HG03354 (cell line): ENCODE data around the gene EIF3A.

ENCODE experiments used
- ATAC-seq: cut with Tn5 transposase; IDR thresholded peaks from one replicate; pipeline ENCODE4 v1.9.1; 2021; ENCODE audit warnings: mild to moderate bottlenecking; ENCODE audit not compliant: unreplicated experiment, poor library complexity, severe bottlenecking

EIF3A gene

GRCh38 chr10:119022846-119023552 is 57.6 kb downstream of the EIF3A start:
- no peak for ATAC-seq

GRCh38 chr10:119020627-119020946 is 60.0 kb downstream of the EIF3A start:
- ATAC-seq = no peak

- no peak for ATAC-seq
These were observed 73.4 kb downstream of the EIF3A start for GRCh38 chr10:119007211-119007574.

DNA sequence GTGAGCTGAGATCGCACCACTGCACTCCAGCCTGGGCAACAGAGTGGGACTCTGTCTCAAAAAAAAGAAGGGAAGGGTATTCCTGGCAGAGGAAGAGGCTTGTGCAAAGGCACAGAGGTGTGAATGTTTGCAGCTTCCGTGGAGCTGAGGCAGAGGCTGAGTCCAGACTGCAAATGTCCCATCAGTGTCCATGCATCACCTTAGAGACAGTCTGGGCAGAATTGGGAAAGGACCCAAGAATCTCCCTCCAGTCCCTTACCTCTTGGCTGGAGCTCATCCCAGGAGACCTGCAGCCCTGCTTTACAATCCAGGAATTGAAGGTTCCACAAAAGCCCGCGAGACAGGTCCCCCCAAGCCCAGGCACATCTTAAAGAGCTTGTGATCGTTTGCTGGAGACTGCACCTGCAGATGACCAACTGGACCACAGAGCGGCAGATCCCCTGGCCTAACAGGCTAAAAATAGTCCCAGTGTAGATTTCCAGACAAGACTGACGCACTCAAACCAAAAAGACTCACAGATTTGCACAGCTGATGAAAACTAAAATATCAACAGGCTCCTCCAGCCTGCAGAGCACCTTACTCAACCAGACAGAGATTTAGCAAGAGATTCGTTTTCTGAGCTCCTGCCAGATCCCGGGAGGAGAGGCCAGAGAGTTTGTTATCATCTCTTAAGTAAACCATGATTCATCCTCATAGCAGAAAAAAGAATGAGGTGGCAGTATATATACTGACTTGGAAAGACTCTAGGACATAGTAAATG is 74.0 kb downstream of the EIF3A start:
- no peak for ATAC-seq

GRCh38 chr10:119005362-119006043 is 75.1 kb downstream of the EIF3A start:
- no peak for ATAC-seq

DNA sequence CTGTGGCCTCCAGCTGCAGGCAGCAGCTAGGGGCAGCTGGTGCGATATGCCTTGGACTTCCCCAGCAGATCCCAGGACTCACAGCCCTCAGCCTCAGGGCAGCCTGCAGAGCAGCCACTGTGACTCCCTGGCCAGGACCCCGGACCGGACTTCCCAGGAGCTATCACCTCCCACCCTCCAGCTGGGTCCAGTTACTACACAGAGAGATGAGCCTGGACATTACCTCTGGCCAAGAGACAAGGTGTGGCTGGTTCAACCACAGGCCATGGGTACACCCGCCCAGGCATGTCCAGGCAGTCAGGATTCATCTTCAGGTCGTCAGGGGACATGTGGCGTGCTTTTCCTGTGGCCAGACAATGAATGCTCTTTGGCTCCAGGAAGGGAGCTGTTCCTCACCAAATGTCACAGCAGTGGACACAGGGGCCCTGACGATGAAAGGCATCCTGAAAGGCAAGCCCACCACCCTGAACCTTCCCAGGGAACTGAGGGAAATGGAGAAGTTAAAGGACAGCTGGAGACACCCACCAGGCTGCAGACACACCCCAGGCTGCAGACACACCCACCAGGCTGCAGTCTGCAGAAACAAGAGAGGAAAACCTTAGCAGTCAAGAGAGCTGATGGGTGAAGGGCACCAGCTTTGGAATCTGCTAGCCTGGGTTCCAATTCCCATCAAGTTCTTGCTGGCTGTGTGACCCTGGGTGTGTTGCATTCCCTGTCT is 76.9 kb downstream of the EIF3A start:
- ATAC-seq = no peak

- ATAC-seq = no peak
These were observed 78.7 kb downstream of the EIF3A start for GRCh38 chr10:119001717-119002500.

DNA sequence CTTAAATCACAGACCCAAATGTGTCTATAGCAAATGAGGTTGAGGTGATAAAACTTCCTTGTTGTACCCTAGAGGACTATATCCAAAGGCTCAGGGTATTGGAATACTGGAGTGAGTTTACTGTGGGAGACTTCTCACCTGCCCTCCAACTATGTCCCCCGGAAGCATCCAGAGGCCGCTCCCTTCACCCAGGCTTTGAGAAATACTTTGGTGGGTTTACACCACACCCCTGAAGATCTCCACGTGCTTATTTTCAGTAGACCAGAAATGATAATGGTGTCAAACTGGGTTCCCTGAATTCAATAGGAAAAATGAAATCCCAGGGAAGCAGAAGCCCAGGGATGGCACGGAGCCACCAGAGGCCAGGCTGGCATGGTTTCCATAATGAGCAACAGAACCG is 82.4 kb downstream of the EIF3A start:
- no peak for ATAC-seq

DNA sequence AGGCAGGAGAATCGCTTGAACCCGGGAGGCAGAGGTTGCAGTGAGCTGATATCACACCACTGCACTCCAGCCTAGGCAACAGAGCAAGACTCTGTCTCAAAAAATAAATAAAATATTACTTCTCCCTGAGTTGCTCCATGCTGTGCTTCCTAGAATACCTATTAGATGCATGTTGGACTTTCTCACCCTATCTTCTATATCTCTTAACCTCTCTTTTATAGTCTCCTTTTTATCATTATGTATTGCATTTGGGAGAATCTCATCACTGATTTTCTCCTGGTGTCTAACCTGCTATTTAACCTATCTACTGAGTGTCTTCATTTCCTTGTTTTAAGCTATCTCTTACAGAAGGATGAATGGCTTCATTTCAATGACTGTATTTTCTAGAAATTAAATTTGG is 83.2 kb downstream of the EIF3A start:
- ATAC-seq = no peak

- ATAC-seq = no peak
These were observed 84.9 kb downstream of the EIF3A start for GRCh38 chr10:118995739-118996138.

DNA sequence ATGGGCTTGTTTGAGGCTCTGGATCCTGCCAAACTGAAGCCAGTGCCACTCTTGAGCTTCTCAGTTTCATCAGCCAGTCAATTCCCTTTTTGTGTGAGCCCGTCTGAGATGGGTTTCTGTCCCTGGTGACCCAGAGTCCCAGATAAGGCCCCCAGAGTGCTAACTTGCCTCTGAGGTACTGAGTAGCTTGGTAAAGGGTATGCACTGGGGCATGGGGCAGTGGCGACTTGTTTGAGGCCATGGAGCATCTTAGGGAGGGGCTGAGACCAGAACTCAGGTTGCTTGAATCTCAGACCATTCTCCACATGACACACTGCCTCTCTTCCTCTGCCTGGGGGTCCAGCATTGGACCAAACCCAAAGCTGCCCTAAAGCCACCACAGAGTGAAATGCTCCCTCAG is 86.3 kb downstream of the EIF3A start:
- ATAC-seq = no peak

DNA sequence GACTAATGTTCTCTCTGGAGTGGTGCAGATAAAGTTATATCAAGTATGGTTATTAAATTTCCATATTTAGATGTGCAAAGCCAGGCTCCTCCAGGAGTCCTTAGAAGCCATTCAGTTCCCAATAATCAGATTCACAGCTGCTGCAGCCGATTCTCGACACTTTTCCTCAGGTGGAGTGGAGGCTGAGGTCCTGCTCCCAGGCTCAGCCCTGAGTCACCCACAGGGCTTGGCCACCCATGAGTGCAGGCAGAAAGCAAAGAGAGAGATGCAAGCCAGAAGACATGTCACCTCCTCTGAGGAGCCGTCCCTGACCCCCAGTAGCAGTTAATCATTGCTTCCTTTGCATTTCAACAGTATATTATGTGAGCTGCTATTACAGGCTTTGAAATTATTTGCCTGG is 87.4 kb downstream of the EIF3A start:
- ATAC-seq = no peak

- ATAC-seq = no peak
These were observed 88.1 kb downstream of the EIF3A start for GRCh38 chr10:118992496-118992895.

- ATAC-seq = no peak
These were observed 90.3 kb downstream of the EIF3A start for GRCh38 chr10:118990326-118990725.

- ATAC-seq = peak; percentile 89
These were observed 93.5 kb downstream of the EIF3A start for GRCh38 chr10:118986815-118987790.

GRCh38 chr10:118985576-118985975 is 95.0 kb downstream of the EIF3A start:
- ATAC-seq = no peak
